HepG2 (cell line): ENCODE data around the gene PTGR1. TPM values are rescaled to one million over a fixed set of nuclear protein-coding genes. Genes with fewer than 3 reads are reported as not detected.

Experiments used
- ATAC-seq: fragments of 200-7000 bp; cut with Tn5 transposase; 3 replicates; pipeline ENCODE4 v1.9.1; 2020; ENCODE audit warnings: mild to moderate bottlenecking, moderate library complexity
- BruUV-seq: library from RNA; stranded (reverse); fragments of 400-500 nt; replicated peaks from 2 replicates; lab custom pipeline; 2021; lab: Mats Ljungman, UMichigan
- CTCF ChIA-PET: fragments of 300-600 bp; formaldehyde crosslinking; extraction: SDS; loops from one replicate; lab custom pipeline; 2021; ENCODE audit warnings: low total read pairs, inconsistent platforms, low intra/inter-chr PET ratio; lab: Yijun Ruan, JAX
- POLR2A ChIA-PET: fragments of 350-600 bp; sonication (Branson Sonifier 250); formaldehyde crosslinking; loops from one replicate; lab custom pipeline; 2020; ENCODE audit warnings: antibody characterized with exemption, inconsistent platforms; lab: Yijun Ruan, JAX
- DNase-seq: peaks from one replicate; pipeline ENCODE4 v3.0.0-alpha.2; 2015; ENCODE audit warnings: low spot score
- FAIRE-seq: peaks from 3 replicates; lab custom pipeline; 2011; peaks lifted over from hg19 to GRCh38; lab: Jason Lieb, UNC
- H2AFZ ChIP-seq: one replicate; pipeline ENCODE4 v1.6.1; 2011; ENCODE audit warnings: low read length, inconsistent platforms
- H3K27ac ChIP-seq: fragments of 300-600 bp; 3 replicates; pipeline ENCODE4 v1.8.0; 2011; ENCODE audit warnings: mixed run types, mild to moderate bottlenecking, mixed read lengths, low read length, inconsistent platforms; ENCODE audit not compliant: insufficient read depth; ENCODE audit errors: extremely low read length
- H3K27me3 ChIP-seq, 2 experiments: fragments of 200-600 bp in 1 of 2; 2 replicates in 1 of 2; 3 replicates in 1 of 2; pipeline versions ENCODE4 v1.6.0 to v1.8.0; 2011; ENCODE audit warnings: low read length in 2 of 2, mild to moderate bottlenecking in 2 of 2, moderate library complexity in 2 of 2, inconsistent platforms in 1 of 2; ENCODE audit not compliant: insufficient read depth in 2 of 2, control insufficient read depth in 1 of 2
- H3K36me3 ChIP-seq, 2 experiments: fragments of 200-600 bp in 1 of 2; replicated peaks in 1 of 2; 2 replicates in 1 of 2; 3 replicates in 1 of 2; pipeline versions ENCODE4 v1.5.1 to v1.8.0; 2011; ENCODE audit warnings: low read length in 2 of 2, inconsistent platforms in 1 of 2; ENCODE audit not compliant: insufficient read depth in 2 of 2, control insufficient read depth in 1 of 2
- H3K4me1 ChIP-seq: 2 replicates; pipeline ENCODE4 v1.5.1; 2012; ENCODE audit warnings: low read length, inconsistent platforms; ENCODE audit not compliant: insufficient read depth
- H3K4me2 ChIP-seq: 2 replicates; pipeline ENCODE4 v1.6.0; 2011; ENCODE audit warnings: low read depth, low read length, inconsistent platforms
- H3K4me3 ChIP-seq, 3 experiments: fragments of 200-600 bp in 1 of 3; sonication (generic), shearing (Covaris generic) in 1 of 3; replicated peaks in 1 of 3; 2 replicates each; pipeline ENCODE4 v1.5.1; 2011 to 2016; ENCODE audit warnings: low read length in 3 of 3, inconsistent platforms in 2 of 3, low read depth in 2 of 3, mild to moderate bottlenecking in 2 of 3, control low read depth in 1 of 3, mixed read lengths in 1 of 3; ENCODE audit not compliant: insufficient read depth in 1 of 3
- H3K79me2 ChIP-seq: one replicate; pipeline ENCODE4 v1.6.1; 2011; ENCODE audit warnings: low read length, inconsistent platforms; ENCODE audit not compliant: insufficient read depth
- H3K9ac ChIP-seq: 2 replicates; pipeline ENCODE4 v1.6.0; 2011; ENCODE audit warnings: mild to moderate bottlenecking, low read depth, low read length, inconsistent platforms; ENCODE audit not compliant: insufficient read depth
- H3K9me3 ChIP-seq: 2 replicates; pipeline ENCODE4 v1.5.1; 2012; ENCODE audit warnings: mild to moderate bottlenecking, low read length
- H4K20me1 ChIP-seq: 2 replicates; pipeline ENCODE4 v1.6.0; 2011; ENCODE audit warnings: inconsistent platforms, mild to moderate bottlenecking, low read length, moderate library complexity; ENCODE audit not compliant: insufficient read depth
- BORCS8-MEF2B ChIP-seq: sonication (generic); formaldehyde crosslinking; IDR thresholded peaks from 2 replicates; pipeline ENCODE4 v1.8.0; 2022; ENCODE audit warnings: mild to moderate bottlenecking, missing genetic modification reagents
- HNF1A ChIP-seq, 2 experiments: sonication (generic) in 1 of 2; formaldehyde crosslinking in 1 of 2; IDR thresholded peaks; 2 replicates each; pipeline versions ENCODE4 v1.4.0 to v1.6.1; 2016 to 2020; ENCODE audit warnings: borderline replicate concordance in 1 of 2, low read depth in 1 of 2, mild to moderate bottlenecking in 1 of 2, missing genetic modification reagents in 1 of 2
- LBX2 ChIP-seq: sonication (generic); formaldehyde crosslinking; IDR thresholded peaks from 2 replicates; pipeline ENCODE4 v1.5.0; 2020; ENCODE audit warnings: missing genetic modification reagents, mild to moderate bottlenecking, borderline replicate concordance
- PPARG ChIP-seq: conservative IDR thresholded peaks from 2 replicates; pipeline ENCODE4 v1.6.1; 2016; ENCODE audit warnings: missing biosample characterization, missing genetic modification reagents
- REPIN1 ChIP-seq: sonication (generic); formaldehyde crosslinking; IDR thresholded peaks from 2 replicates; pipeline ENCODE4 v1.8.0; 2022; ENCODE audit warnings: missing genetic modification reagents, low read depth, mild to moderate bottlenecking, borderline replicate concordance
- ZBTB49 ChIP-seq: sonication (generic); formaldehyde crosslinking; IDR thresholded peaks from 2 replicates; pipeline ENCODE4 v1.4.0; 2020; ENCODE audit warnings: missing genetic modification reagents, borderline replicate concordance
- ZNF318 ChIP-seq: sonication (generic); formaldehyde crosslinking; IDR thresholded peaks from 2 replicates; pipeline ENCODE4 v1.4.0; 2020; ENCODE audit warnings: mild to moderate bottlenecking, missing genetic modification reagents
- WGBS: methylation state at CpG from one replicate; pipeline ENCODE4 v1.1.6; 2017; ENCODE audit warnings: low lambda C conversion rate; 5-methylcytosine and 5-hydroxymethylcytosine counted together
- in situ Hi-C: cut with HindIII; loops from 2 replicates; pipeline ENCODE4 v1.10.0; 2017; ENCODE audit warnings: low pct_unique_long_range_greater_than_20kb; ENCODE audit not compliant: extremely low pct_ligation_motif_present
- intact Hi-C: fragments of 100-400 bp; cut with micrococcal nuclease; formaldehyde crosslinking; loops from one replicate; pipeline ENCODE4 v1.10.0; 2022; ENCODE audit not compliant: unreplicated experiment
- polyA plus RNA-seq, 8 experiments: library from polyadenylated mRNA; depleted of rRNA in 3 of 8; stranded (reverse) in 7 of 8; unstranded in 1 of 8; fragments of >200 nt; fragmentation: Illumina TruSeq in 4 of 8; extraction: Trizol in 4 of 8; gene quantifications; 2 replicates each; pipeline versions ENCODE4 v1.2.1 to v1.2.3, GENCODE V29; 2011 to 2016; ENCODE audit warnings: low read depth in 4 of 8, missing spikeins in 1 of 8, mixed read lengths in 1 of 8; ENCODE audit not compliant: insufficient read depth in 1 of 8
- total RNA-seq, 5 experiments: library from RNA; depleted of rRNA; stranded (reverse); fragments of >200 nt; fragmentation: Illumina TruSeq; extraction: Trizol; gene quantifications; 2 replicates each; pipeline ENCODE4 v1.2.3, GENCODE V29; 2016; ENCODE audit warnings: low read depth in 1 of 5

PTGR1 gene
- total and polyA plus RNA-seq, 2 of the 13 experiments (the other 11 are each of a cell fraction or from before 2014, with no cell fraction given): 6.0 to 15.8 TPM

GRCh38 chr9:111644195-111644772 is 44.8 kb upstream of the PTGR1 start:
- Histone ChIP-seq H3K36me3 (peaks cover 1 to 23% of the 10 kb centered on the region in 2 experiments; a peak in 2 of 5 replicates), H3K27ac (no peak overlapping the region), H3K4me2 (no peak overlapping the region), H3K4me3 (no peak overlapping the region), H3K79me2 (peaks cover under 1% of the 10 kb centered on the region), H4K20me1 (no peaks in the 10 kb centered on the region), H3K27me3 (no peaks in the 10 kb centered on the region), H3K4me1 (peaks cover 20% of the 10 kb centered on the region), H2AFZ (no peak overlapping the region), H3K9ac (no peak overlapping the region), H3K9me3 (no peaks in the 10 kb centered on the region)
- 79% methylated on average over 8 of the region's 8 CpGs for WGBS
- CTCF ChIA-PET: no interaction called here
- in situ Hi-C loops: no loop called here
- ATAC-seq: no peak
- intact Hi-C loops: no loop called here
- TSS peak; percentile 23 for BruUV-seq
- POLR2A ChIA-PET: interaction anchor here (1.4 kb wide), 1 partner anchor 46 kb away, joined by 5 read pairs; no protein-coding TSS in a partner anchor
- FAIRE-seq: no peak
- peak; percentile 27 for DNase-seq
- TF ChIP-seq BORCS8-MEF2B (CRISPR knock-in tag): no peak
- TF ChIP-seq REPIN1 (CRISPR knock-in tag): no peak
- no peak for TF ChIP-seq ZNF318 (CRISPR knock-in tag)
- no peak for TF ChIP-seq HNF1A (IDR thresholded peaks at IDR 0.05; ENCODE audit: low read depth)
- TF ChIP-seq HNF1A (CRISPR knock-in tag; IDR thresholded peaks at IDR 0.05; ENCODE audit: borderline replicate concordance): no peak
- no peak for TF ChIP-seq PPARG (CRISPR knock-in tag)
- TF ChIP-seq ZBTB49 (CRISPR knock-in tag): no peak
- no peak for TF ChIP-seq LBX2 (CRISPR knock-in tag)
